Stimulated activated CD4-positive, alpha-beta T cell treated with anti-CD3 and anti-CD28 coated beads, Interleukin-1b, Interleukin-23, amount 100 ng/mL, for 24 hours (primary cell): ENCODE measurements around the gene AKR1A1.
A peak's percentile ranks its signal among the peaks of the same experiment; 100 is the strongest.
"Not testable (repeated sequence)": the region's sequence is repeated elsewhere in the genome, so short reads cannot be mapped to it uniquely, and the experiment has no call there.

Experiments used
- DNase-seq, 4 experiments: peaks; one replicate each; pipeline ENCODE4 v3.0.0-alpha.2; 2020; ENCODE audit warnings: low read depth in 4 of 4, low spot score in 1 of 4

The AKR1A1 gene

GRCh38 chr1:45550401-45551351 is at the start of gene AKR1A1:
Gene AKR1A1, plus strand, starts transcription at chr1:45550826. Its CDS starts 10,969 bp downstream, at chr1:45561795.
- peak; percentile 71 to 86 (median 79) for DNase-seq

DNA sequence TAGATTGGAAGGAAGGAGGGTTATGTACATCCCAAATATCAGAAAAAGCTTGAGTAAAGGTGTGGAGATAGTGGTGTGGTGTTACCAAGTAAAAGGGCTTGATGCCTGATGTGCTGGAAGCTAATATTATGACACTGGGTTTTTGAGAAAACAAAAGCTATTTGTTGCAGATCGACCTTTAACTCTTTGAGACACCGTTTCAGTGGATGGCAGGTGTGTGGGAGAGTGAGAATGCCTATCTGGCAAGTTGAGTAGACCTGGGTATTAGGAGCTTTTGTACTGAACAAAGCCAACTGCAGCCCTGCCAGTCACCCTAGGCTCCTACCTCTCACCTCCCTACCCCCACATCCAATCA is 49.1 kb upstream of the AKR1A1 start:
- no peak for DNase-seq

DNA sequence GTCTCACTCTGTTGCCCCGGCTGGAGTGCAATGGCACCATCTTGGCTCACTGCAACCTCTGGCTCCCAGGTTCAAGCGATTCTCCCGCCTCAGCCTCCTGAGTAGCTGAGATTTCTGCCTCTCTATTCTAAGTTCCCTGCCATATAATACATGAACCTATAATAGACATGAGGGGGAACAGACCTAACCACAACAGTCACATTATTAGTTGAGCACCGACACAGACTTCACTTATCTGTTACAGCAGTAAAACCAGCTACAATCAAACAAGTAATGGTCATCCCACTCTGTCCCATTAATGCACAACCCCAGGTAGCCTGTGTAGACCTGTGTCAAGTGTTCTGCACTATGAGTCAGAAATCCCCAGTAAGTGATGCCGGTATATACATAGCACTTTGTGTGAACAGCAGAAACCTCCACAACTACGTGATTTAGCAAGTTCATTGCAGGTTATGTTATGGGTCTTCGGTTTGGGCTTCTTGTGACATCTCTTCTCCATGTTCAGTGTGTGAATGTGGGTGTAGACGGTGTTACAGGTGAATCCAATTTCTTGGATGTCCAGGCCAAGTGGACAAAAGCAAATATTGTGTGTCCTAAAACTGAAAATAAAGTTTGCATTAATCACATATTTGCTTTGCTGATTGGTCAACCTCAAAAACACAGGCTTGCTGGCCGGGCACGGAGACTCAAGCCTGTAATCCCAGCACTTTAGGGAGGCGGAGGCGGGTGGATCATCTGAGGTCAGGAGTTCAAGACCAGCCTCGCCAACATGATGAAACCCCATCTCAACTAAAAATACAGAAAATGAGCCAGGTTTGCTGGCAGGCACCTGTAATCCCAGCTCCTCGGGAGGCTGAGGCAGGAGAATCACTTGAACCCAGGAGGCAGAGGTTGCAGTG is 46.9 kb upstream of the AKR1A1 start:
- no peak for DNase-seq

GRCh38 chr1:45507195-45507594 is 43.4 kb upstream of the AKR1A1 start:
- no peak for DNase-seq

GRCh38 chr1:45507893-45508292 is 42.7 kb upstream of the AKR1A1 start:
- no peak for DNase-seq

DNA sequence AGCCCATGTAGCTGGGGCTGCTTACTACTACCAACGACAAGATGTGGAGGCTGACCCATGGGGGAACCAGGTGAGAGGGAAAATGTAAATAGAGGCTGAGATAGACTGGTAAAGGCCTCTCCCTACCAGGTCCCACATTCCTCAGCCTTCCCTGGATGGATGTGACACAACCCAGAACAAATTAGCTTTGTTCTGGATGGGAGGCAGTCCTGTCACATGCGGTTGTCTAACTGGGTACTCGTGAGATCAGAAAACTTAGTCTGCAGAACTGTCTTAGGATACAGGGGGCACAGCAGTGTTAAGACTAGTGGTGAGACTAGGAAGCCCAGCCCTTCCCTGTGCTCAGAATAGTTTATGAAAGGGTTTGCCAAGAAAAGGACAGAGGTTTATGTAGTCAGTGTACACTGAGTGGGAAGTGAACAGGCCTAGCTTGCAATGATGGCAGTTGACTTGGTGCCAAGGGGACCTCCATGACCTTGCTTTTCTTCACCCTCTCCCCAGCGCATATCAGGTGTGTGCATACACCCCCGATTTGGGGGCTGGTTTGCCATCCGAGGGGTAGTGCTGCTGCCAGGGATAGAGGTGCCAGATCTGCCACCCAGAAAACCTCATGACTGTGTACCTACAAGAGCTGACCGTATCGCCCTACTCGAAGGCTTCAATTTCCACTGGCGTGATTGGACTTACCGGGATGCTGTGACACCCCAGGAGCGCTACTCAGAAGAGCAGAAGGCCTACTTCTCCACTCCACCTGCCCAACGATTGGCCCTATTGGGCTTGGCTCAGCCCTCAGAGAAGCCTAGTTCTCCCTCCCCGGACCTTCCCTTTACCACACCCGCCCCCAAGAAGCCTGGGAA is 42.1 kb upstream of the AKR1A1 start:
- no peak for DNase-seq

GRCh38 chr1:45510036-45510971 is 40.3 kb upstream of the AKR1A1 start:
- no peak for DNase-seq

- no peak for DNase-seq
Measured at GRCh38 chr1:45510972-45511527, 39.6 kb upstream of the AKR1A1 start.

DNA sequence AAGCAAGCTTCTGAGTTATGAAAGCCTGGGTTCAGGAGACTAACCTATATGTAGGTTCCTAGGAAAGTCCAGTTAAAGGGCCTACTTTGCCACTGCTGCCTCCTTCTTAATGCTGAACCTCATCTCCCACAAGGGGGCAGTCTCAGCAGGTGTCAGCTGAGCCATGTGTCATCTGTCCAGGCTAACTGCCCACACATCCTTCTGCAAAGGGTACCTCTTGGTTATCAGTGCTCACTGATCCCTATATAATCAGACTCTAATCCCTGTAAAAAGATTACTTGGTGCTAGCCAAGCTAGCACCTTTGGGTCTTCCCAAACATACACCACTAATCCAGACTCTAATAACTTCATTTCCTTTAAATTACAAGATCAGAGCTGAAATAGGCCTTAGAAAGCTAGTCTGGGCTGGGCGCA is 38.0 kb upstream of the AKR1A1 start:
- peak in 2 of 4 experiments; percentile 31 to 38 for DNase-seq

DNA sequence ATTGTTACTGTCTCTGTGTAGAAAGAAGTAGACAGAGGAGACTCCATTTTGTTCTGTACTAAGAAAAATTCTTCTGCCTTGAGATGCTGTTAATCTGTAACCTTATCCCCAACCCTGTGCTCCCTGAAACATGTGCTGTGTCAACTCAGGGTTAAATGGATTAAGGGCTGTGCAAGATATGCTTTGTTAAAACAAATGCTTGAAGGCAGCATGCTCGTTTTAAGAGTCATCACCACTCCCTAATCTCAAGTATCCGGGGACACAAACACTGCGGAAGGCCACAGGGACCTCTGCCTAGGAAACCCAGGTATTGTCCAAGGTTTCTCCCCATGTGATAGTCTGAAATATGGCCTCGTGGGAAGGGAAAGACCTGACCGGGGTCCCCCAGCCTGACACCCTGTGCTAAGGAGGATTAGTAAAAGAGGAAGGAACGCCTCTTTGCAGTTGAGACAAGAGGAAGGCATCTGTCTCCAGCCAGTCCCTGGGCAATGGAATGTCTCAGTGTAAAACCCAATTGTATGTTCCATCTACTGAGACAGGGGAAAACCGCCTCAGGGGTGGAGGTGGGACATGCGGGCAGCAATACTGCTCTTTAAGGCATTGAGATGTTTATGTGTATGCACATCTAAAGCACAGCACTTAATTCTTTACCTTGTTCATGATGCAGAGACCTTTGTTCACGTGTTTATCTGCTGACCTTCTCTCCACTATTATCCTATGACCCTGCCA is 36.9 kb upstream of the AKR1A1 start:
- DNase-seq = not testable (repeated sequence)

- DNase-seq = no peak
Measured at GRCh38 chr1:45516036-45516435, 34.6 kb upstream of the AKR1A1 start.

DNA sequence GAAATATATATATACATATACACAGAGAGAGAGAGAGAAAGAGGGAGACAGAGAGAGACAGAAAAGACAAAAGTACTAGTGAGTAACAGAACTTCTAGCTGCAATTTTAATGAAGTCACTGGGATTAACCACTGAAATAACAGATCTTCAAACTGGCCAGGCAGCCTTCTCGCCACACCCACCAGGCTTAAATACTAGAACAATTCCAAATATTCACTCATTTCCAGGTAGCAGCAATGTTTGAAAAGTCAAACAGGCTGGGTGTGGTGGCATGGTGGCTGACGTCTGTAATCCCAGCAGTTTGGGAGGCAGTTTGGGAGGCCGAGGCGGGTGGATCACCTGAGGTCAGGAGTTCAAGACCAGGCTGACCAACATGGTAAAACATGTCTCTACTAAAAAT is 34.2 kb upstream of the AKR1A1 start:
- no peak for DNase-seq

DNA sequence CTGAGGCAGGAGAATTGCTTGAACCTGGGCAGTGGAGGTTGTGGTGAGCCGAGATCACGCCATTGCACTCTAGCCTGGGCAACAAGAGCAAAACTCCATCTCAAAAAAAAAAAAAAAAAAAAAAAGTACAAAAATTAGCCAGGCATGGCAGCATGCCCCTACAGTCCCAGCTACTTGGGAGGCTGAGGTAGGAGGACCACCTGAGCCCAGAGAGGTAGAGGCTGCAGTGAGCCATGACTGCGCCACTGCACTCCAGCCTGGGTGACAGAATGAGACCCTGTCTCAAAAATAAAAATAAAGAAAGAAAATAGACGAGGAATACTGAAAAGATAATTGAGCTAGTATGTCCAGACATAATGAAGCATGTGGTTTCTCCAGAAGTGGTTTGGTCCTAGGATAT is 32.3 kb upstream of the AKR1A1 start:
- not testable (repeated sequence) for DNase-seq

DNA sequence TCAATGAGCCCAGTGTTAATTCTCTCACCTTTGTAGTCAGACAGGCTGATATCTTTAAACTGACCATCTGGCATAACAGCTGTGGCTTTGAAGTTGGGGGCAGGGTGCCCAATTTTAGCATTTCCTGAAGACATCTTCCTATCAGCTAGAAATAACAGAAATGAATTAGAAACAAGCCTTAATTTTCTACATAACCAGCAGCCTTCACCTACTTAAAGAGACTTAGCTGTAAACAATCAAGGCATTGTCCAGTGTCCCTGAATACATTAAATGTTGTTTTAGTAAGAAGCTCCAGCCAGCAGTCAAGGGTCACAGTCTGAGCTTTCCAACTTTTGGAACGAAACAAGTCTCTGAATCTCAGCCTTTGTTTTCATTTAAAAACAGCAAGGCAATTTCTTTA is 31.7 kb upstream of the AKR1A1 start:
- no peak for DNase-seq

DNA sequence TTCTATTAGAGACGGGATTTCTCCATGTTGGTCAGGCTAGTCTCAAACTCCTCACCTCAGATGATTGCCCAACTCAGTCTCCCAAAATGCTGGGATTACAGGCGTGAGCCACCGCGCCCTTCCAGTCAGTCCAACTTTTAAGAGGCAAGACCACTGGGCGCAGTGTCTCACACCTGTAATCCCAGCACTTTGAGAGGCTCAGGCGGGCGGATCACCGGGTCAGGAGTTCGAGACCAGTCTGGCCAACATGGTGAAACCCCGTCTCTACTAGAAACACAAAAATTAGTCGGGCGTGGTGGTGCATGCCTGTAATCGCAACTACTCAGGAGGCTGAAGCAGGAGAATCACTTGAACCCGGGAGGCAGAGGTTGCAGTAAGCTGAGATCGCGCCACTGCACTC is 30.9 kb upstream of the AKR1A1 start:
- not testable (repeated sequence) for DNase-seq

DNA sequence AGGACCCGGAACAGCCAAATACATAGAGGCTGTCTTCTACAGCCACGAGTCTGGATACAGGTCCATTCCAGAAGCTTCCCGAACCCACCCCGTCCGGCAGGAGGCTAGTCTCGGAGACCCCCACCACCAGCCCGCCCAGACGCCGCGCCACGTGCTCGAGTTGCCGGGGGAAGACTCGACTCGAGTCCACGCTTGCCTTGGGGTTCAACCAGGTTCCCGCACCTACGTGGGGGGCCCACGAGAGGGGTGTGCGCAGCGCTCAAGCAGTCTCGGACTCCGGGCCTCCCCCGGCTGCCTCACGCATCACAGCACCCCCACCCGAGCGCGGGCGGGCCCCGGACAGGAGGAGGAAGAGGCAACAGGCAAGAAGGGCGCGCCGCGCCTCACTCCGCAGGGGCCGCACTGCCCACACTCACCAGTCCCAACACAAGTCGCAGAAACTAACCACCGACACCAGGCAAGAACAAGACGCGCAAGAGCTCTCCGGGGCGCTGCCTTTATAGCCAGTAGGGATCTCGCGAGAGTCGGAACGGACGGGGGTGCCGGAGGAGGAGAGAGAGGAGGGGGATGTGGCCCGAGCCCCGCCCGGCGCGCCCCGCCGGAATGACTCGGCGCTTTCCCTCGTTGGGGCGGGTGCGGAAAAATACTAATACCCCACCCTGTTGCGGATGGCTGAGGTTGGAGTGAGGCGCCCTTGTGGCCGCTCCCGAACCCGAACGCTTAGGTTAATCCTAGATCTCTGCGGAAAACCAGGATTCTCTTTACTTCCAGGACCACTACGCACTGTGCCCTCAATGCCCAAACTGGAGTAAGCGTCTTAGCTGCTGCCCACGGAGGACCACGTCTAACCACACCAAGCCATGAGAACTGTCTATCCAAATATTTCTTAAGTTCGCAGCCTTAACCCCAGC is 29.0 kb upstream of the AKR1A1 start, which contains the start of gene PRDX1:
Gene PRDX1 (minus strand): TSS at position 472 of the 911 bp plus-strand sequence. CDS start 2,841 bp downstream, outside the sequence.
- peak; percentile 96 to 99 (median 97) for DNase-seq

DNA sequence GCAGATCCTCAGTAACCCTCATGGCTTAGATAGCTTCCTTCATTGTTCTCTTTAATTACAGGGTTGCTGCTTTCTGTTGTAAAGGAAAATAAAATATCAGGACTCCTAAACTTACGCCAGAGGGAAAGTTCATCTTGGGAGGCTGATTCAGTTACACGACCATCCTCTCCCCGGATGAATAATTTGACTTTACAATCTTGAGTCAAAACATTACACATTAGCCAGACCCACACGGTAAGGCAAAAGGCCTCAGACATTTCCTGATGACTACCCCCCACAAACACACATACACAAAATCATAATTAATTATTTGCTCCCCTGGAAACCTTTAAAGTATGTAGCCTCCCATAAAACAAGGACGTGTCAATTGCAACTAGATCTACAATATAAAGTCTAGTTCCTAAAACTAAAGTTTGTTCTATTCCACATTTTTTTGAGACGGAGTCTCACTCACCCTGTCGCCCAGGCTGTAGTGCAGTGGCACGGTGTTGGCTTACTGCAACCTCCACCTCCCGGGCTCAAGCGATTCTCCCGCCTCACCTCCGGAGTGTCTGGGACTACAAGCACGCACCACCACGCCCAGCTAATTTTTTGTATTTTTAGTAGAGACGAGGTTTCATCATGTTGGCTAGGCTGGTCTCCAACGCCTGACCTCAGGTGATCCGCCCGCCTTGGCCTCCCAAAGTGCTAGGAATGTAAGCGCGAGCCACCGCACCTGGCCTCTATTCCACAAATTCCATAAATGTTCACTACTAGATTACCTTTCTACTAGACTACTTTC is 28.1 kb upstream of the AKR1A1 start:
- no peak for DNase-seq
